ENCODE measurements around the gene FUNDC1.

- TF ChIP-seq CREB1 (IDR thresholded peaks at IDR 0.05; ENCODE audit: low read depth) (no peak), RAD21 (IDR thresholded peaks at IDR 0.05; ENCODE audit: low read depth) (no peak), NFIC (IDR thresholded peaks at IDR 0.05) (no peak), FOXM1 (IDR thresholded peaks at IDR 0.05; ENCODE audit: borderline replicate concordance, low read depth) (no peak), EP300 (IDR thresholded peaks at IDR 0.05; ENCODE audit: borderline replicate concordance) (no peak), MAX (IDR thresholded peaks at IDR 0.05) (no peak), CEBPB (IDR thresholded peaks at IDR 0.05) (no peak), YY1 (IDR thresholded peaks at IDR 0.05; ENCODE audit: low read depth) (no peak), TEAD4 (IDR thresholded peaks at IDR 0.05) (no peak)
- TF ChIP-seq, protein P1, sequence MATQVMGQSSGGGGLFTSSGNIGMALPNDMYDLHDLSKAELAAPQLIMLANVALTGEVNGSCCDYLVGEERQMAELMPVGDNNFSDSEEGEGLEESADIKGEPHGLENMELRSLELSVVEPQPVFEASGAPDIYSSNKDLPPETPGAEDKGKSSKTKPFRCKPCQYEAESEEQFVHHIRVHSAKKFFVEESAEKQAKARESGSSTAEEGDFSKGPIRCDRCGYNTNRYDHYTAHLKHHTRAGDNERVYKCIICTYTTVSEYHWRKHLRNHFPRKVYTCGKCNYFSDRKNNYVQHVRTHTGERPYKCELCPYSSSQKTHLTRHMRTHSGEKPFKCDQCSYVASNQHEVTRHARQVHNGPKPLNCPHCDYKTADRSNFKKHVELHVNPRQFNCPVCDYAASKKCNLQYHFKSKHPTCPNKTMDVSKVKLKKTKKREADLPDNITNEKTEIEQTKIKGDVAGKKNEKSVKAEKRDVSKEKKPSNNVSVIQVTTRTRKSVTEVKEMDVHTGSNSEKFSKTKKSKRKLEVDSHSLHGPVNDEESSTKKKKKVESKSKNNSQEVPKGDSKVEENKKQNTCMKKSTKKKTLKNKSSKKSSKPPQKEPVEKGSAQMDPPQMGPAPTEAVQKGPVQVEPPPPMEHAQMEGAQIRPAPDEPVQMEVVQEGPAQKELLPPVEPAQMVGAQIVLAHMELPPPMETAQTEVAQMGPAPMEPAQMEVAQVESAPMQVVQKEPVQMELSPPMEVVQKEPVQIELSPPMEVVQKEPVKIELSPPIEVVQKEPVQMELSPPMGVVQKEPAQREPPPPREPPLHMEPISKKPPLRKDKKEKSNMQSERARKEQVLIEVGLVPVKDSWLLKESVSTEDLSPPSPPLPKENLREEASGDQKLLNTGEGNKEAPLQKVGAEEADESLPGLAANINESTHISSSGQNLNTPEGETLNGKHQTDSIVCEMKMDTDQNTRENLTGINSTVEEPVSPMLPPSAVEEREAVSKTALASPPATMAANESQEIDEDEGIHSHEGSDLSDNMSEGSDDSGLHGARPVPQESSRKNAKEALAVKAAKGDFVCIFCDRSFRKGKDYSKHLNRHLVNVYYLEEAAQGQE (IDR thresholded peaks at IDR 0.05; ENCODE audit: low read depth), result no peak
Measured at GRCh38 chrX:44529310-44529709, 13.3 kb downstream of the FUNDC1 start.
